ENCODE measurements around the gene SAMD4A. TPM values are rescaled to one million over a fixed set of nuclear protein-coding genes. Genes with fewer than 3 reads are reported as not detected.

Gene SAMD4A
- total RNA-seq, 2 experiments from 2014 or later: 4.6 to 4.7 TPM

- no peak overlapping the region for H3K4me3 Mint-ChIP-seq
- DNase-seq: no peak
- peaks cover 38% of the 10 kb centered on the region for H3K36me3 Mint-ChIP-seq
- peaks cover 17% of the 10 kb centered on the region for H3K9me3 Mint-ChIP-seq
- H3K4me1 Mint-ChIP-seq: peaks cover 6% of the 10 kb centered on the region
- peaks cover 13% of the 10 kb centered on the region for H3K27me3 Mint-ChIP-seq
- no peak overlapping the region for H3K27ac Mint-ChIP-seq
Measured at GRCh38 chr14:54574528-54574927, 7.6 kb downstream of the SAMD4A start.

- no peak overlapping the region for H3K4me3 Mint-ChIP-seq
- H3K9me3 Mint-ChIP-seq: peaks cover 10% of the 10 kb centered on the region
- peaks cover 23% of the 10 kb centered on the region for H3K36me3 Mint-ChIP-seq
- H3K4me1 Mint-ChIP-seq: no peaks in the 10 kb centered on the region
- no peaks in the 10 kb centered on the region for H3K27me3 Mint-ChIP-seq
- no peak for DNase-seq
- no peak overlapping the region for H3K27ac Mint-ChIP-seq
Measured at GRCh38 chr14:54577494-54577893, 10.6 kb downstream of the SAMD4A start.

GRCh38 chr14:54577977-54578376, 11.0 kb downstream of the SAMD4A start:
- H3K4me3 Mint-ChIP-seq: no peak overlapping the region
- H3K4me1 Mint-ChIP-seq: no peaks in the 10 kb centered on the region
- no peak for DNase-seq
- H3K27me3 Mint-ChIP-seq: no peaks in the 10 kb centered on the region
- H3K27ac Mint-ChIP-seq: no peak overlapping the region
- H3K9me3 Mint-ChIP-seq: peaks cover 8% of the 10 kb centered on the region
- H3K36me3 Mint-ChIP-seq: peaks cover 20% of the 10 kb centered on the region

GRCh38 chr14:54579621-54580020, 12.7 kb downstream of the SAMD4A start:
- Mint-ChIP-seq H3K4me1 (no peaks in the 10 kb centered on the region), H3K27ac (no peak overlapping the region), H3K27me3 (no peaks in the 10 kb centered on the region), H3K36me3 (peaks cover 6% of the 10 kb centered on the region), H3K4me3 (no peak overlapping the region), H3K9me3 (no peaks in the 10 kb centered on the region)
- DNase-seq: no peak

GRCh38 chr14:54580933-54581332, 14.0 kb downstream of the SAMD4A start:
- peaks cover 4% of the 10 kb centered on the region for H3K36me3 Mint-ChIP-seq
- no peak overlapping the region for H3K27ac Mint-ChIP-seq
- no peaks in the 10 kb centered on the region for H3K9me3 Mint-ChIP-seq
- H3K27me3 Mint-ChIP-seq: no peaks in the 10 kb centered on the region
- H3K4me3 Mint-ChIP-seq: no peak overlapping the region
- DNase-seq: no peak
- H3K4me1 Mint-ChIP-seq: no peaks in the 10 kb centered on the region

- Mint-ChIP-seq H3K27me3 (no peaks in the 10 kb centered on the region), H3K9me3 (no peaks in the 10 kb centered on the region), H3K36me3 (peaks cover 4% of the 10 kb centered on the region), H3K4me1 (no peaks in the 10 kb centered on the region), H3K27ac (no peak overlapping the region), H3K4me3 (no peak overlapping the region)
- DNase-seq: no peak
Measured at GRCh38 chr14:54582334-54582733, 15.4 kb downstream of the SAMD4A start.

GRCh38 chr14:54584097-54584496, 17.2 kb downstream of the SAMD4A start:
- DNase-seq: no peak
- H3K27me3 Mint-ChIP-seq: no peaks in the 10 kb centered on the region
- no peak overlapping the region for H3K27ac Mint-ChIP-seq
- no peaks in the 10 kb centered on the region for H3K4me1 Mint-ChIP-seq
- no peaks in the 10 kb centered on the region for H3K9me3 Mint-ChIP-seq
- H3K4me3 Mint-ChIP-seq: no peak overlapping the region
- H3K36me3 Mint-ChIP-seq: peaks cover 3% of the 10 kb centered on the region

GRCh38 chr14:54585214-54585613, 18.3 kb downstream of the SAMD4A start:
- no peak overlapping the region for H3K4me3 Mint-ChIP-seq
- H3K27me3 Mint-ChIP-seq: no peaks in the 10 kb centered on the region
- no peaks in the 10 kb centered on the region for H3K4me1 Mint-ChIP-seq
- no peak for DNase-seq
- no peaks in the 10 kb centered on the region for H3K9me3 Mint-ChIP-seq
- no peak overlapping the region for H3K27ac Mint-ChIP-seq
- H3K36me3 Mint-ChIP-seq: peaks cover 3% of the 10 kb centered on the region

GRCh38 chr14:54589076-54589475, 22.1 kb downstream of the SAMD4A start:
- Mint-ChIP-seq H3K27me3 (peaks cover 4% of the 10 kb centered on the region), H3K36me3 (peaks cover 6% of the 10 kb centered on the region)
- no peak for DNase-seq

GRCh38 chr14:54589843-54590242, 22.9 kb downstream of the SAMD4A start:
- H3K9me3 Mint-ChIP-seq: no peaks in the 10 kb centered on the region
- H3K27ac Mint-ChIP-seq: no peak overlapping the region
- H3K36me3 Mint-ChIP-seq: peaks cover 6% of the 10 kb centered on the region
- peaks cover 8% of the 10 kb centered on the region for H3K4me1 Mint-ChIP-seq
- peaks cover 4% of the 10 kb centered on the region for H3K27me3 Mint-ChIP-seq
- no peak overlapping the region for H3K4me3 Mint-ChIP-seq
- DNase-seq: no peak

More at GRCh38 chr14:54589076-54589475, 22.1 kb downstream of the SAMD4A start:
- Mint-ChIP-seq H3K4me3 (no peak overlapping the region), H3K27ac (no peak overlapping the region), H3K9me3 (no peaks in the 10 kb centered on the region), H3K4me1 (peaks cover 4% of the 10 kb centered on the region)

GRCh38 chr14:54590481-54590880, 23.6 kb downstream of the SAMD4A start:
- Mint-ChIP-seq H3K9me3 (no peaks in the 10 kb centered on the region), H3K4me3 (no peak overlapping the region), H3K27me3 (peaks cover 4% of the 10 kb centered on the region), H3K27ac (no peak overlapping the region), H3K4me1 (peaks cover 8% of the 10 kb centered on the region), H3K36me3 (peaks cover 6% of the 10 kb centered on the region)
- no peak for DNase-seq

GRCh38 chr14:54591461-54591860, 24.5 kb downstream of the SAMD4A start:
- Mint-ChIP-seq H3K9me3 (no peaks in the 10 kb centered on the region), H3K36me3 (peaks cover 3% of the 10 kb centered on the region), H3K4me3 (no peak overlapping the region), H3K27ac (no peak overlapping the region), H3K27me3 (peaks cover 4% of the 10 kb centered on the region), H3K4me1 (peaks cover 8% of the 10 kb centered on the region)
- no peak for DNase-seq

GRCh38 chr14:54591866-54592265, 24.9 kb downstream of the SAMD4A start:
- Mint-ChIP-seq H3K36me3 (peaks cover 3% of the 10 kb centered on the region), H3K27me3 (peaks cover 4% of the 10 kb centered on the region), H3K27ac (no peak overlapping the region), H3K4me3 (no peak overlapping the region), H3K9me3 (no peaks in the 10 kb centered on the region), H3K4me1 (peaks cover 8% of the 10 kb centered on the region)
- DNase-seq: no peak

GRCh38 chr14:54593860-54594259, 26.9 kb downstream of the SAMD4A start:
- DNase-seq: no peak
- H3K27ac Mint-ChIP-seq: no peak overlapping the region
- peaks cover 8% of the 10 kb centered on the region for H3K4me1 Mint-ChIP-seq
- no peak overlapping the region for H3K4me3 Mint-ChIP-seq
- no peaks in the 10 kb centered on the region for H3K9me3 Mint-ChIP-seq
- H3K27me3 Mint-ChIP-seq: peaks cover 10% of the 10 kb centered on the region
- peaks cover 3% of the 10 kb centered on the region for H3K36me3 Mint-ChIP-seq

GRCh38 chr14:54594537-54594936, 27.6 kb downstream of the SAMD4A start:
- Mint-ChIP-seq H3K9me3 (no peaks in the 10 kb centered on the region), H3K27me3 (peaks cover 10% of the 10 kb centered on the region), H3K36me3 (peaks cover 3% of the 10 kb centered on the region), H3K4me1 (peaks cover 8% of the 10 kb centered on the region), H3K27ac (no peak overlapping the region), H3K4me3 (no peak overlapping the region)
- DNase-seq: no peak

- peaks cover 8% of the 10 kb centered on the region for H3K4me1 Mint-ChIP-seq
- H3K36me3 Mint-ChIP-seq: no peaks in the 10 kb centered on the region
- H3K27ac Mint-ChIP-seq: no peak overlapping the region
- no peaks in the 10 kb centered on the region for H3K9me3 Mint-ChIP-seq
- no peak overlapping the region for H3K4me3 Mint-ChIP-seq
- DNase-seq: no peak
- peaks cover 11% of the 10 kb centered on the region for H3K27me3 Mint-ChIP-seq
Measured at GRCh38 chr14:54597795-54598443, 31.0 kb downstream of the SAMD4A start.
